ENCODE measurements around the gene IARS1.

The IARS1 gene

DNA sequence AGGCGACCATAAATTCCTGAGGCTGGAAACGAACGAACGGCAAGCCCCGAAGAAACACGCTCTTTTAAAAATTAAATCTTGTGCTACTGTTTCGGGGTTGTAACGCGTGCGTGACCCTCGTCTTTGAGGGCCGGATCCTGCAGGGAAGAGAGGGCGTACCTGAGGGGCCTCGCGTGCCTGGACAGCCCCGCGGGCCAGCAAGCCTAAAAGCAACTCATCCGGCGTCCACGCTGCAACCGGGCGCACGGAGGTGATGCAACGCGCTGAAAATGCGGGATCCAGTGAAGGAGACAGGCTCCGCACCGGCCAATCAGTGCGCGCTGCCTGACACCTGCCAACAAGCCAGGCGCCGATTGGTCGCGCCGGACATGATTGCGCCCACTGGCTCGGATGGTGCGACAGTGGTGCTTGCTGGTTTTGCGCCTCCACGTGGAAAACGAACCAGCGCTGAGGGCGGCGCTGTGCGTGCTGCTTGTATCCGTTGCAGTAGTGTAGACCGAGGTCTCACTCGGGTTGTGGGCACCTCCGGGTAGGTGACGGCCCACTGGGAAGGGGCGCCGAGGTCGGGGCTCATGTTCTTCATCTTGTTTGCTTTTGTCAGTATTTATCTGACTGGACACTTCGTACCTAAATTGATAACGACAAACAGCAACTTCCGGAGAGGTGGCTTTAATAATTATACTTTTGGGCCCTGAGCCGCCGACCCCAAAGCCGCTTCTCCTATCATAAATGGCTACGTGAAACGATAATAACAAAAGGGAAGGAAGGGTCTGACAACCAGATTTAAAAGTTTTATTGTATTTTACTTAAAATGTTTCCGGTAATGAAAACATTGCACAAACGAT, at the start of gene IARS1:
IARS1 (minus strand) TSS at position 246 of the 845 bp plus-strand sequence. CDS start 4,278 bp downstream, outside the sequence.
- DNase-seq, result peak; percentile 89

DNA sequence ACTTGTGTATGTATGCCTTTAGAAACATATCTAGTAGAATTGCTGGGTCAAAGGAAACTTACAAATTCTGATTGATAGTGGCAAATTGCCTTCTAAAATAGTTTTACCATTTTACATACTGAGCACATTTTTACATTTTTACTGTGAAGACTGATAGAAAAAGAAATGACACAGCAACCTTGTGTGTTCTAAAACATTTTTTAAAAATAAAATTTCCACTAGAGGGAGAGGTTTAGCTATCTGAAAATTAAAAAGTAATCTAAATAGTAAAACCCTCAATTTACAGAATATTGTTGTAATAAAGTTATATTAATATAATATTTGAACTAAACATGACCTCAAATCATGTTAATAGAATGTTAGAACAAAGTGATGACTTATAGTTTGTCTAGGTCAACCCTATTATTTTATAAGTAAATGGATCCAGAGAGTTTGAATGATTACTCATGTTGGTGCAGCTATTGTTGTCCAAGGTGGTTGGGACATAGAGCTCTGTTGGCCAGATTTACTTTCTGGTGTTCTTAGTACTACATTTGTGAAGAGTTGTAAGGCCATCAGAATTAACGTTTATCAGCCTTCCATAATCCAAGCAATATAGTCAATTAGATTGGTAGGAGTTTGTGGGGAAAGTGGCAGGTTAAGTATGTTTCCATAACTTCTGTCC, 49.5 kb upstream of the IARS1 start:
- DNase-seq, result no peak

DNA sequence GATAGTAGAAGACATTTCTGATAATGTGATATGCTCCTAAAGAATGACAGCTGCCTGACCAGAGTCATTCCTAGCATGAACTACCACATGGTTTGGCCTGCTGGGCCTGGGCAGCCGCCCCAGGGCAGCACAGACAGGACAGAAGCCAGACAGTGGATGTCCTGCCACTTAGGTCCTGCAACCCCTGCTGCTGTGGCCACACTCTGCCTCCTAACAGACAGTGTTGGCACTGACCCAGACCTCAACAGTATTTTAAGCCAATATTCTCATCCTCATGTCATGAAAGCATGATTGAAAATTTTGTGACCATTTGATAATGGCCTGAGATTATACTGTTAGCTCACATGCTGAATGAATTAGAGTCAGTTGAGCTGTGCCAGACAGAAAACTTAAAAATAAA, 48.1 kb upstream of the IARS1 start:
- DNase-seq, result no peak

DNA sequence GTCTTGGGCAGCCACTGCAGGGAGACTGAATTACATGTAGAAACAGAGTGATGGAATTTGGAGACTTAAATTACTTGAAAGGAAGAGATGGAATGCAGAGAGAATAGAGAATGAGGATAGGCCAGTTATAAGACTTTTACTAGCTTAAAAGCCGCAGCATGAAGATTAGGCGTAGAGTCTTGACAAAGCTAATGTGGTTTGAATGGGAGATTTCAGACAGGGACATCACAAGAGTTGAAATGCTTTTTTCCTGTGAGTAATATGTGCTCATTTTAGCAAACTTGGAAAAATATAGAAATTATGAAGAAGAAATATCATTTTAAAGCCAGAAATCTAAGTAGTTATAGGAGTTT, 39.8 kb upstream of the IARS1 start:
- DNase-seq, result no peak

DNA sequence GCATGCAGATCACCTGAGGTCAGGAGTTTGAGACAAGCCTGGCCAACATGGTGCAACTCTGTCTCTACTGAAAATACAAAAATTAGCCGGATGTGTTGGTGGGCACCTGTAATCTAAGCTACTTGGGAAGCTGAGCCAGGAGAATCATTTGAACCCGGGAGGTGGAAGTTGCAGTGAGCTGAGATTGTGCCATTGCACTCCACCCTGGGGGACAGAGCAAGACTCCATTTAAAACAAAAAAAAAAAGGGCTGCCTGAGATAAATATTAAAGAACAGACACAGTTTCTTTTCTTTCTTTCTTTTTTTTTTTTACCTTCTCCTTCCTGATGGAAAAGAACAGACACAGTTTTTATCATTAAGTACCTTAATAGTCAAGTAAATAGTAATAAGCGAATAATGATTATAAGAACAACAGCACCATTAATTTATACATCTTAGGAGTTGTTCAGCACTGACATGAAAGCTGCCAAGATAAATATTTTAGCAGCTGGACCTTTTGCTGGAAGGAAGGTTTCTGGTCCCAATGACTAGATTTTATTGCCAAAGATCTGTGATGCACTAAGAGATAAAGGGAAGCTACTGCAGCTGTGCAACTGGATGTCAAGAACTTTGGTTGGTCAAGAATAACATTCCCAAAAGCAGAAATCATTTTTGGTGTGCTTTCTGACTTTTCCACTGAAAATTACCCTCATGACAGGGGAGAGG, 39.2 kb upstream of the IARS1 start:
- DNase-seq, result no peak

DNA sequence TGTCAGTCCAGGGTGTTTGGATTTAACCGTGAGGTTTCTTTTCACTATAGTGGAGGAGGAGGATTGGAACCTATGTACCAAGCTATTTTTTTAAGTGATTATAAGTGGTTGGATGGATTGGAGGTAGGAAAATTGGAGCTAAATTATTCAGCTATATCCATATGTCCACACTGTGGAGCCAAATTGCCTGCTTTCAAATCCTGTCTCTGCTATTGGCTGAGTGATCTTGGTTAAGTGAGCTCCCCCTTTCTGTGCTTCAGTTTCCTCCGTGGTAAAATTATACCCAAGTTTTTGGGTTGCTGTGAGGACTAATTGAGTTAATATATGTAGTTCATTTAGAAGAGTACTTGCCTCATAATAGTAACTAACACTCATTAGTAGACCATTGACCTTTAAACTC, 34.7 kb upstream of the IARS1 start:
- peak; percentile 51 for DNase-seq

DNA sequence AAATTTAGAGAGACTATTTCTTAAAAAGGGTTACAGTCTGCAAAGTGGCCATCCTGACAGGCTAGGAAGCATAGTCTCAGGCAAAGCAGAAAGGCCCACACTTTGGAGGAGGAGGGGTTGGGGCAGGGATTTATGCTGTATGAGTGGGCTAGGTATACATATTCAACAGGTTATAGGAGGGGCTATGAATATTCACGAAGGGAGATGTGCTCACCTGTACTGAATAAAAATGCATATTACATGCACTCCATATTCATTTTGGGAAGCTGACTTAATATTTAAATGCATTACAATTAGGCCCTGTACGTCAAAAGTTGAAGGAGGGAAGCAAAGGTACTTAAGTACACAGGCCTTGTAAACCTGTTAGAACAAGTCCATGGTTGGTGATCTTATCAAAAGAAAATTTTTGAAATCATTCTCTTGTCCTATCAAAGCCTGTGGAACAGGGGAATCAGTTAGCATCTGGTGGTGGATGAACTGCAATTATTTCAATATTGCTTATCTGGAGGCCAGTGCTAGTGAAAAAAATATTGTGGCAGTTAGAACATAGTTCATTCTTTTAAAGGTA, 33.9 kb upstream of the IARS1 start:
- DNase-seq, result peak; percentile 16

DNA sequence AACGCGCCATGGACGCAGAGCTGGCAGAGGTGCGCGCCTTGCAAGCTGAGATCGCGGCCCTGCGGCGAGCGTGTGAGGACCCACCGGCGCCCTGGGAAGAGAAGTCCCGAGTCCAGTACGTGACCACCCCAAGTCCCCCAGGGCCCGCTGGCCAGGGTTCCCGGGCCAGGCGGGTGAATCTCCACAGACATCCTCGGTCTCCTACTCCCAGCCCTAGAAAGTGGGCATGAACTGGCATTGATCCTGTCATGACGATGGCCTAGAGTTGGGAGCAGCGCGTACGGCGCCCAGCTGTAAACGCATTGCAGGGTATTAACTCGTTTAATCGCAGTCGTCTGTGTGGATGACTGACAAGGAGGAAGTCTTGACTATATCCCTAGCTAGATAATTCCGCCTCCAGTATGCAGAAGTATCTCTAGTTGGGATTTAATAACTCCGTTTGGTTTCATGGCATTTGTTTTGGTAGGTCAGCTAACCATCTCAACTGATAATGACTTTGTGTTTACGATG, 32.5 kb upstream of the IARS1 start:
- no peak for DNase-seq

DNA sequence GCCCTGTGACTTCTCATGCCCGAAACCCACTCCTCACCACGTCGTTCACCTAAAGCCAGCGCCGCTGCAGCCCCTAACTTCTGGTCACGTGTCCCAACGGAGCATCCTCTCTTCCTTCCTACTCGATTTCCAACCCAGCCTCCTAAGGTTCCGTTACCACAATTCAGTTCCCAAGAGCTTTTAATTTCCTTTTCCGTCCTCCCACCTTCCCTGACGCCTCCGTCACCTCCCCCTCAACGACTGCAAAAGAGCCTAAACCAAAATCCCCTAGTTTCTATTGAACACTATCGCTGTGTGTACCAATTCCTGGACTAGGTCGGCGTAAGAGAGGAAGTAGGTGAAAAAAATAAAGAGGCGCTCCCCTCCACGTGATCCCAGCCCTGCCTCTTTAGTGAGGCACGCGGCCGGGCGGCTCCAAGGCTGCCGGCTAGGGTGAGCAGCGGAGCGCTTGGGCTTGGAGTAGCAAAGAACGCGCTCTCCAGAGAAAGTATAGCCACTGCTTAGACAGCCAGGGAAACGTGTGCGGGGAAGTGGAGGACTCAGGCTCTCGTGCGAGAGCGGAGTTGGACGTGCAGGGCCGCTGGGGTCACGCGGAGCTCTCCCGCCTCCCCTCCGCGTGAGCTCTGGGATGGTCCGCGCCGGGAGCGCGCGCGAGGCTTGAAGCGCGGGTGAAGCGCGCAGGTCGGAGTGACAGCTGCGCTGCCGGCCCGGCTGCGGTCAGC, 31.9 kb upstream of the IARS1 start, which contains the start of the genes CENPP and NOL8:
CENPP (plus strand) TSS at position 685 of the 722 bp plus-strand sequence.
NOL8 (minus strand) TSS at position 82 of the 722 bp plus-strand sequence. CDS start 1,189 bp downstream, outside the sequence.
- peak; percentile 84 for DNase-seq

DNA sequence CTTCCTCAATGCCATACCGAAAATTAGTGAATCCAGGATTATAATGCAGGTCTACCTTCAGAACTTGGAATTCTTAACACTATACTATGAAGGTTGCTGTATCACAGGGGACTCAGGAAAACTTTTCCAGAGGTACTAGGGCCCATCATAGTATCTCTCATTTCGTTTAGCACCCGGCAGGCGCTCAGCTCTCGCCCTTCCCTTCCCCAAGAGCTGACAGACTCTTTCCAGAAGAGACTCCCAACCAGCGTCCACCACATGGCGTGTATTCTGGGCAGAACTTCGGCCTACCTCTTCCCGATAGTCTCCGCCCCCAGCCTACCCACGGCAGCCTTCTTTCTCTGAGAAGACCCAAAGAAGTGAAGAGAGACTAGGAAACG, 31.4 kb upstream of the IARS1 start:
- no peak for DNase-seq

DNA sequence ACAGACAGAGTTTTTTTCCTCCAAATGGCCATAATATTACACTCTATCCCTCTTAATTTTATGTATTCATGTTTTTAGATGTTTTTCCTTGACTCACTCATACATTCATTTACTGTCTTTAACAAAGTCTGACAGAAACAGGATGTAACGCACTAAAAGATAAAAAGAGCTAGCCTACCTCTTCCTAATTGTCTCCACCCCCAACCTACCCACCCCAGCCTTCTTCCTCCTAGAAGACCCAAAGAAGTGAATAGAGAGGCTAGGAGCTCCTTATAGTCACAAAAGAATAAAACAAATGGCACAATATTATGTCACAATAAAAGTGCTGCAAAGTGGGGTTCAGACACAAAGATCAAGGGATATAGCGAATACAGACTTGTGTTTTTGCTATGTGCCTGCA, 30.9 kb upstream of the IARS1 start:
- DNase-seq, result no peak

DNA sequence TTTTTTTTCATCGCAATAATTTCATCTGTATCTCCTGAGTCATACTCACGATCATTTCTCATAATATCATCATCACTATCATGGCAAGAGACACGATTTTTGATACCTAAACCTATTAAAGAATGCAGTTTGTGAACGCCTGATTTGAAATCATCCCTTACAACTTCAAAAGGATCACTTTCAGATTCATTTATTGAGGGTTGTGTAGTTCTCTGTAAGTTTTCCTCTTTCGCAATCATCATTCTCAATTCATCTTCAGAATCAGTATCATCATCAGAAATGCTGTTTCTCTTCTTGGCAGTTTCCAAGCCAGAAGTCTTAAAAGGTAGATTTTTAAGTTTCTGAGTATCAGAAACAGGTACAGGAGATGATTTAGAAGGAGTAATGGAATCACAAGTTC, 22.0 kb upstream of the IARS1 start:
- no peak for DNase-seq

DNA sequence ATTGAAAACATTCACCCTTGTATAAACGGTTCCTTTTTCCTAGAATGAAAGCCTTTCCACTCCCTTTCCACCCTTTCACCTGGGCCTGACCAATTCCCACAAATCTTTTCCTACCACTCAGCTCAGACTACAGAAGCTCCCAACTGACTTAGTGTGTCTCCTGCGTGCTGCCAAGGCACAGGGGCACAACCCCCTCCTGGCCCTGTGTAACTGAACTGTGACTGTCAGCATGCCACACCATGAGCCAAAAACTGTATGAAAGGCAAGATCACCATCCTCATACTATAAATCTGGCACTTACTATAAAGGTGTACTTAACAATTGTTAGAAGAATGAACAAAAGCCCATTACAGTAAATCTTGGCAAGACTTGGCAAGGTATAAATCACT, 20.1 kb upstream of the IARS1 start:
- no peak for DNase-seq

DNA sequence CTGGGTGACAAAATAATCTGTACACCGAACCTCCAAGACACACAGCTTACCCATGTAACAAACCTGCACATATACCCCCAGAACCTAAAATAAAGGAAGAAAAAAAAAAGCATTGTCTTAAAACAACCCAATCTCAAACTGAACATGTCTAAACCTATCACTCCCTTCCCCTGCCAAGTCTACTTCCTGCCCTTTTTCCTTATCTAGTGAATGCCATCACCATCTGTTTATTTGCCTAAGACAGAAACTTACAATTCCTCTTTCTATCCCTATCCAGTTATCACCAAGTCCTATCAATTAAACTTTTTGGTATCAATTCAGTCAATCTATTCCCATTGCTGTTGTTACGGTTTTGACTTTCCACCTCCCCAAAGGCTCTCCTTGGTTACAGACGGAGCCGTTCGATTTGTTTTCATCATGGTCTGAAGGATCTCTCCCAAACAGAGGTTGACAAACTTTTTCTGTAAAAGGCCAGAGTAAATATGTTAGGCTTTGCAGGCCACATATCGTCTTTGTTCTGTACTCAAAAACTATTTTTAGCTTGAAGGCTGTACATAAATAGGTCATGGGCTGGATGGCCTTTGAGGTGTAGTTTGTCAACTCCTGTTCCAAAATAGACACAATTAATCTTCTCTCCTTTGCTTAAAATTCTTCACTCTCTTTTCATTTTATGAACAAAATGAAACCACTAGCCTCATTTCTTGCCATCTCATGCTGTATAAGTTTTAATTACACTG, 19.6 kb upstream of the IARS1 start:
- no peak for DNase-seq

DNA sequence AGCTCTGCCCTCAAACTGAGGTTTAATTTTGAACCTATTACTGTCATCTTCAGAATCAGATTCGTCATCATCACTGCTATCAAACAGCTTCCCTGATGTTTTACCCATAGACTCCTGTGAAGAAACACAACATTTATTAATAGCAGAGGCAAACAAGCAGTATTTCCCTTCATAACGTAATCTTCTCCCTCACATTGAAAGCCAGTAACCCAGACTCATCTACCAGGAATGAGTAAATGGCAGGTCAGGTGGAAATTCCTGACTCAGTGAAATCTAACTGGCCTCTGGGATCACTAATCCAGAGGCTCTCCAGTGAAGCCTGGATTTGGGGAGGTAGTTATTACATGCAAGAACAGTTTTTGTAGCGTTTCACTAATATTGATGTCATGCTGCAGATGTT, 17.1 kb upstream of the IARS1 start:
- no peak for DNase-seq

DNA sequence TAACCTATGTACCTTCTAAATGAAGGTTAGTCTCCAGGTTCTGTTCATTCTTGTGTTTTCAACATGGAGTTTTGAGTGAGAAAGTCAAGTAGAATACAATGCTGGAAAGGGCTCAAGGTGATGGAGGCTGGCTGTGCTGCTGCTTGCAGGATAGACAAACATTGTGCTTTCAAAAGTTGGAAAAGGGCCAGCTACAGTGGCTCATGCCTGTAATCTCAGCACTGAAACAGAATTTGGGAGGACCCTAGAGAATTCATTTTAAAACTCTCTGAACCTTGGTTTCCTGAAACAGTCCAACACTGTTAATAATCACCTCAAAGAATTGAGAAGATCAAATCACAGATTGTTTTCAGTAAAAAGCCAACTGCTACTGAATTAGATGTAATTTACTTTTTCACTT, 15.4 kb upstream of the IARS1 start:
- DNase-seq, result no peak

DNA sequence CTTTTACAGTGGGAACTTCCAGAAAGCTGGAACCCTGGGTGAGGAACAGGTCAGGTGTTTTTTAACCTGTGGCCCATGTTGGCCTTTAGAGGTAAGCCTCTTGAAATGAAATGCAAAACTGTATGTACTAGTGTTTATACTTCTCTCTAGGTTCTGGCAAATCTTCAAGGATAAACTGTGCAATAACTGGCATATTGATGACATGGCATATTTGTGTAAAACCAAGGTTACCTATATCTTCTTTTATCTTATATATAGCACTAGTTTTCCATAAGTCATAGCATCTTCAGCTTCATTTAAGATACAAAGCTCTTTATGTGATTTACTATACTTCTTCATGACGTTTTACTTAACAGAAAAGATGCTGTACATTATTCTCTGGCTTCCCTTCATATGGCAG, 7.4 kb upstream of the IARS1 start:
- DNase-seq, result no peak

DNA sequence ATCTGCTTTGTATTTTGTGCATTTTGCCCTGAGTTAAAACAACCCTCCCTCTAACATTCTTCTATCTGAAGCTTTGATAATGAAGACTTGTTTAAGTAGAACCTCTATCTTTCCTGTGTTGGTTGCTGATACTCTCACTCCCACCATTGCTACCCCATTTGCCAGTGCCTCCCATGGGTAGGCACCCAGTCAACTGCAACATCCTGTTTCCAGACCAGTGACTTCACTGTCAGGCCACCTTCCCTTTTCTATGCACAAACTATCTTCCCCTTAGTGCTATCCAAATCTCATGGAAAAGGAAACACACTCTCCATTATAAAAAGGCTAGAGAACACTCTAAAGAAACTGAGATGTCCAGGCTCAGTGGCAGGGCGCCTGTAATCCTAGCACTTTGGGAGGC, 5.6 kb upstream of the IARS1 start:
- DNase-seq, result no peak

DNA sequence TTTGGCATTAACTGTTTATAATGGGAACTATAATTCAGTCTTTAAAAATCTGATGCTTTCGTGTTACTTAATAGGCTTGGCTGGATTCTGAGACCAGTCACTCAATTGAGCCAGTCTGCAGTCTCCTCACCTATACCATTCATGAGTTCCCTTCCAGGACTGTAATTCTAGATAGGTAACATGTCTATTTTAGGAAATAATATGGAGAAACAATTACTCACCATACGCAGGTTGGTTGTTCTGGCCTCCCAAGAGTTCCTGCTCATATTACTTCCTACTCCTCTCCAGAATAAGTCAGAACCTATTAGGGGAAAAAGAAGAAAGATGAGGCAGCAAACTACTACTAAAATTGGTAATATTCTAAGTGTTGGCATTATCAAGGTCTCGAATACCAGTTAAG, 4.5 kb upstream of the IARS1 start:
- DNase-seq, result no peak

DNA sequence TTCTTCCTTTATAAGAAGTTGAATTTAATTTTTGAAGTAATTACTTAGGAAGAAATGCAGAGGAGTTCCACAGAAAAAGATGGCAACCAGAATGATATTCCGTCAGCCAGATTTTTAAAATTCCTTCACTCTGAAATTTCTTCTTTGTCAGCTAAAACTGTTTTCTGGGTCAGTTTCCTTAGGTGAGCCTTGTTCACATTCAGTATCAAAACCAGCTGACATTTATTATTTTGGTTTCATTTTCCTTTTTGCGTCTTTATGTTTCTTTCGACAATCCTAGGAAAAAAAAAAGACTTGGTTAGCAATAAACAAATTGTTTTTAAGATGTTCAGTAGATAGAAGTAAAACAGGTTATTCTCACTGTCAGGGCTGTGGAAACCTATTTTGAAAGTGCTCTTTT, 4.1 kb upstream of the IARS1 start:
- DNase-seq, result no peak

DNA sequence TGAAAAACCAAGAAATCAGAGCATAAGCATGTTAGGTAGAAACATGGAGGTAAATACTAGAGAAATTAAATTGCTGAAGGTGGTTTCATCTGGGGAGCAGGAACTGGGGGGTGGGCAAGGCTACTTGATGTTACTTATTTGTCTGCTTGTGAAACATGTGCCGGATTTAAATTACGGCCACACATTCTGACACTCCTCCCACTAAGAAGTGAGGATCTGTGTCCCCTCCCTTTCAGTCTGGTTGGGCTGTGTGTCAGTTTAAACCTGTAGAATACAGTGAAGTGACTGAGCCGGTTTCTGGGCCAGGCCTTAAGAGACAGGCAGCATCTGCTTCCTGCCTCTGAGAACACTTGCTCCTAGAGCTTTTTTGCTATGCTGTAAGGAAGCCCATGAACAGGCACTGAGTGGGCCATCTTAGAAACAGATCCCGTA, 2.3 kb upstream of the IARS1 start:
- peak; percentile 15 for DNase-seq

All from DMS 273 treated with DMSO at 0.1 percent for 48 hours (cell line).